Activated CD8-positive, alpha-beta memory T cell treated with anti-CD3 and anti-CD28 coated beads, Interleukin-2, amount 50 U/mL, for 1 hour (primary cell): ENCODE results near the gene FOXP1.

Source experiments
- DNase-seq: peaks from one replicate; pipeline ENCODE4 v3.0.0-alpha.2; 2020; ENCODE audit errors: extremely low read depth

The FOXP1 gene

DNA sequence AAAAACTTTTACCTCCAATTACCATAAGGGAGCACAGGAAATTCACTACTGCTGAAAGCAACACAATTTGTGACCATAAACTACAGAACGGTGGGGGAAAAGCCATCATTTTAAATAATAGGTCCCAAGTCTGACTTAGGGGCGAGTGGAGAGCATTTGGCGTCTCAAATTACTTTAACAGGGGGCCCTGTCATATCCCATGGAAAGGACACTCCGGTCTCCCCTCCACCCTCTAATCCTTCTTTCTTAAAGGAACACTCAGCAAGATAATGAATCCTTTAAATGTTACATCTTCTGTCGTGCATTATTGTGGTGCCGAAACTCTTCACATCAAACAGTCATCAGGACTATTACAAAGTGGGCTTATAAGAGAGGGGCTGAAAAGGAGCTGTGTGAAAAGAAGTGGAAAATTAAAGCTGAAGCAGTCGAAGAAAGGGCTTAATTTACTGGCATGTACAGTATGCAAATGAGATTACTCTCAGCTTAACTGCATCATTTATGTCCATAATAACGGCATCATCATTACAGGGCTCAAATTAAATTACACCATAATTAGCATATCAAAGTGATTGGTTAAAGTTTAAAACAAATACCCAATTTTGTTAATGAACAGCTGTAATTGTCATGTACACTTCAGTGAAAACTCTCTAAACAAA is 342.2 kb downstream of the FOXP1 start:
- DNase-seq: no peak

DNA sequence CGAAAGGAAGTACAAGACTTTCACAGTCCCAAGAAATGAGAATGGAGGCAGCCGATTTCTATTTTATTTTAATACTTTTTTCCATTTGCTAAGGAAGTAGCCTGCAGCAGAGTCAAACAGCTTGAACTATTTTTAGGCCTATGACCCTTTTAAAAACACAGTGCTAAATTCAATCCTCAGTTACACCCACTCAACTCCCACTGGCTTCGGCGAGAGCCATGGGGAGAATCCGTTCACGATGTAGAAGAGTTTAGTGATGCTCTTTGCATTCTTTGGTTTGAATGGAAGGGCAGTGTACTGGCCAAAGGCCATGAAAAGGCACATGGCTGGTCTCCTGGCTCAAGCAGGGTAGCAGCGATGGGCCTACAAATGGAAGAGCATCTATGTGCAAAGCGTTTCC is 343.5 kb downstream of the FOXP1 start:
- no peak for DNase-seq

- no peak for DNase-seq
Observed at GRCh38 chr3:71238355-71238757, 345.2 kb downstream of the FOXP1 start.

- DNase-seq: no peak
Observed at GRCh38 chr3:71237672-71238071, 345.9 kb downstream of the FOXP1 start.

GRCh38 chr3:71235846-71236245 is 347.7 kb downstream of the FOXP1 start:
- no peak for DNase-seq

- DNase-seq: no peak
Observed at GRCh38 chr3:71232895-71233294, 350.6 kb downstream of the FOXP1 start.

- DNase-seq: no peak
Observed at GRCh38 chr3:71232175-71232679, 351.3 kb downstream of the FOXP1 start.

- DNase-seq: no peak
Observed at GRCh38 chr3:71231680-71232079, 351.8 kb downstream of the FOXP1 start.

DNA sequence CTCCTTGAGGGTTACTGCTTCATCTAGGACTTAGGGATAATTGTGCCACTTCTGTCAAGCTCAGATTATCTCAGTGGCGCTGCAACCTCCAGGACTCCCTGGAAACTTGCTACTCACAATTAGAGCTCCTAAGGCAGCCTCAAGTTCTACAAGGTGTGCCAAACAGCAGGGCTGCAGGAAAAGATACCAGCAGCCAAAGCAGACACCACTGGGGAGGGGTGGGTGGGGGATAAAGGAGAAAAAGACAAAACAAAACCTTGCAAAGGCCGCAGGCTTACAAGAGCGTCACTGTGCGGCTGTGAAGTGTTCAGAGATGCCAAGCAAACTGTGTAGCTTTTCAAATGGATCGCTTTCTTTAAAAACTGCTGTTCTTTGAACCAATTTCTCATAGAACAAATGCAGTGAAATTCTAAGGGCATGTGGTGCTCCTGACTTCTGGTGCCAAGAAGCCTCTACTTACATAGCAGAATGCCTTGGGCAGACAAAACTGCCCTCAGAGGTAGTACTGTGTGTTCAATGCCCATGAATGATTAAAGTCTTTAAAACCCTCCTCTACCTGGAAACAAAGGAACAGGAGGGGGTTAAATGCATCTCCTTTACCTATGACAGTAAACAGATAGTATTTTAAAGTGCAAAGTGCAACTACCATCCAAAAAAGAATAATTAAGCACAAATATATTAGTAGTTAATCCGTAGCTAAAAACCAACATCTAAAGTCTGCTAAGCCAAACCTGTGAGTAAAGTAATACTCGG is 353.4 kb downstream of the FOXP1 start:
- no peak for DNase-seq

DNA sequence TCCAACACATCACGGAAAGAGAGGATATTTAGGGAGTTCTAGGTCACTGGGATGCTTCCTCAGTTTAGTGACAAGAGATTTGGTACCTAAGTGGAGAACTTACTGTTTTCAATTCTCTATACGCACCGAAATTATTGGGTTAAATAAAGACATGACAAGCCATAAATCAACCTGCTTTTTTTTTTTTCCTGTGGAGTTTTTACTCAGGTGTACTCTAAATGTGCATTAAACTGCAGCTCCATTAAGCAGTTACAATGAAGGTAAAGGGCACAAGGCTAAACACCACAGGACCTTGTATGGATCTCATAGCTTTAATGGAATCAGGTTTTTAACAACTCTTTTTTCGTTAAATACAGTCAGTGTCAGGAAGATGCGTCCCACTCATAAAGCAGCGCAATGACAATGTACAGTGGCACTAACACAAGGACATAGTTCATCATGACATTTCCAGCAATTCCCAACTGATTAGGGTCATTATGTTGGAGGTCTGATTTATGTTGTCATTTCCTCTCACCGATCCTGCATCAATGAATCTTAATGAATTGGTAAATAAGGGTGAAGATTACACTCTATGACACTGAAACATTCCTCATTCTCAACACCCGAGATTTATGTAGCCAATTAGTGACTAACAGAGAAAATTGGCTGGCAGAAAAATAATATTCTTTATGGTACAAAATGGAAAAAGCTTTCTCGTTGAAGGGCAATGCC is 355.2 kb downstream of the FOXP1 start:
- no peak for DNase-seq

DNA sequence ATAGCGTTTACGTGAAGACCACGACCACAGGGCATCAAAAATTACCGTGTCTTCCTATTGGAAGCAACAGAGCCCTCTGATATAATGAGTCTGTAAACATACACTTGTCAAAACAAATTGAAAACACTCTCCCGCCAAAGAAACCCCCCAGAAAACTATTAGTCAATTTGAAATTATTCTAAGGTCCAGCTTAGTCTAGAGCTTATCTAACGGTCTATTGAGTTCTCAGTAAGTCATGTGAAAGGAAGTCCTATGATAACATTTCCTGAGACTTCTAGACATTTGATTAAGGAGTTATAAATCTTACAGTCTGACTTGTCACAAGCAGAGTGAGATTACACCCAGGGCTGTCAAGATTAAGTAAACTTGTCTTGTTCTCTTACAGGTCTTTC is 356.3 kb downstream of the FOXP1 start:
- DNase-seq: no peak

GRCh38 chr3:71226565-71227269 is 356.8 kb downstream of the FOXP1 start:
- peak; percentile 85 for DNase-seq

DNA sequence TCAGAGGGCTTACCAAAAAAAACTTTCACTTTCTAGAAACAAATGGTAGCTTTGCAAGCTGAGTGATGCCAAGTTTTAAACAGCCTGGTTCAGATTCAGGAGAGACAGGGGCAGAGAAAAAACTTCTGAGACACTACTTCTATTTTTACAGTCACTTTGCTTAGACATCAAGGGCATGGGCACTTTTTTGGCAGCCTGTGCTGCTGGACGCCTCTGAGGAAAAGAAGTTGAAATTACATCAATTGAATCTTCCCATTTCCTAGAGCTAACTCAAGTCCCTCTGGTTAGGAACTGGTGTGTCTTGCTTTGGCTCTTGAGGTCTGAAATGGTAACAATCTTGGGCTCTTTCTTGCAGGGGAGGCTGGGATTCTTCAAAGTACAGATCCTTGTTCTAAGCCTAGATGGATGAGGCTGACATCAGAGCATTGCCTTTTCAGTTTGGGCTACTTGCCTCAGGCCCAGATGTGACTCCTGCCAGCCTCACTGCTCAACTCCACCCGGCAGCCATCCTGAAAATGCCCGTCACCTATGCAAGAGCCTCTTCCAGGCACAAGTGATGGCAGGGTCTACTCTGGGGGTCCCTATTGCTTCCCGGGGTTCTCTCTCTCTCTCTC is 357.5 kb downstream of the FOXP1 start:
- no peak for DNase-seq

GRCh38 chr3:71225002-71225684 is 358.4 kb downstream of the FOXP1 start:
- no peak for DNase-seq

- DNase-seq: no peak
Observed at GRCh38 chr3:71219744-71220638, 363.5 kb downstream of the FOXP1 start.

- DNase-seq: no peak
Observed at GRCh38 chr3:71218508-71218907, 365.0 kb downstream of the FOXP1 start.

GRCh38 chr3:71217640-71218222 is 365.8 kb downstream of the FOXP1 start:
- no peak for DNase-seq

DNA sequence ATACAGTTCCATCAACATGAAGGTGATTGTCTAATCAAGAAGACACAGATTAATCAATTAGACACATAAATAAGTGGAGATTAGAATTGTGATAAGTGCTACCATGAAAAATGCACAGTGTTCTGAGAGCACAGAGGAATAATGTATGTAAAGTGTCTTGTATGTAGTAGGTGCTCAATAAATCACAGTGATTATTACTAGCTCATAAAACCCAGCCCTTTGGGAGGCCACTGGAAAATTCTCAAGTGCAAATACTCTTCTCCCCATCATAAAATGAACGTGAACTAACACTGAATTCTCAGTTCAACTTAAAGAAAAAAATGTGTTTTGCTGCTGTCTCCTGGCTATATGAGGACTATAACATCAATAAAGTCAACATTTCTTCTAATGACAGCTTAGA is 368.2 kb downstream of the FOXP1 start:
- no peak for DNase-seq

DNA sequence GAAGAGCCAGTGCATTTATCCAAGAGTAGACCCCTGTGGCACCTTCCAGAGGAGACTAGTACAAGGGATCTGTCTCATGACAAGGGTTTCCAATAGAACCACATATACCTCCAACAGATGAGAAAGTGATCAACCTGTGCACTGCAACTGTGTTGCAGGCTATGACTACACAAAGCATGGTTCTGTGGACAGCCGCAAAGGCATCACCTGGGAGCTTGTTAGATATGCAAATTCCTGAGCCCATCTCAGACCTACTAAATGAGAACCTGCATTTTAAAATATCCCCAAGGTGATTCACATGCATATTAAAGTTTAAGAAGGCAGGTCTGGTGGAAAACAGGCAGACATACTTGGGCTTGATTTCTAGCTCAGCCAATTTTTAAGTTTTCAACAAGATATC is 368.7 kb downstream of the FOXP1 start:
- DNase-seq: no peak

- no peak for DNase-seq
Observed at GRCh38 chr3:71214016-71214415, 369.5 kb downstream of the FOXP1 start.
